SU-DHL-6 (cell line): Measurements from ENCODE around the gene UQCRC1.

Source experiments
- H2AFZ ChIP-seq: fragments of 200-600 bp; sonication (generic); 2 replicates; pipeline ENCODE4 v1.6.1; 2014; ENCODE audit warnings: low read depth, mild to moderate bottlenecking, moderate library complexity, mixed read lengths, antibody characterized with exemption, low read length; ENCODE audit not compliant: severe bottlenecking
- H3F3A ChIP-seq: fragments of 200-600 bp; shearing (Covaris generic); 2 replicates; pipeline ENCODE4 v1.6.0; 2016; ENCODE audit warnings: antibody characterized with exemption, mild to moderate bottlenecking; ENCODE audit not compliant: insufficient read depth
- H3K27ac ChIP-seq: fragments of 200-600 bp; sonication (generic); 2 replicates; pipeline ENCODE4 v1.5.1; 2016; ENCODE audit warnings: low read depth, mild to moderate bottlenecking, low read length, moderate library complexity, mixed read lengths
- H3K27me3 ChIP-seq: fragments of 200-600 bp; sonication (generic), shearing (Covaris generic); 2 replicates; pipeline ENCODE4 v1.6.0; 2014; ENCODE audit warnings: mild to moderate bottlenecking, low read length
- H3K36me3 ChIP-seq: fragments of 200-600 bp; sonication (generic); 2 replicates; pipeline ENCODE4 v1.6.1; 2014; ENCODE audit warnings: mild to moderate bottlenecking, low read length, mixed read lengths
- H3K4me2 ChIP-seq: fragments of 300-600, 200-600 bp; shearing (Covaris generic), sonication (generic); 2 replicates; pipeline ENCODE4 v1.6.0; 2014; ENCODE audit warnings: low read length, low read depth, mild to moderate bottlenecking; ENCODE audit not compliant: poor library complexity, severe bottlenecking
- H3K4me3 ChIP-seq: fragments of 200-600 bp; sonication (generic); 2 replicates; pipeline ENCODE4 v1.5.1; 2014; ENCODE audit warnings: antibody characterized with exemption, low read length, mild to moderate bottlenecking, mixed read lengths; ENCODE audit not compliant: insufficient read depth, poor library complexity, severe bottlenecking
- H3K79me2 ChIP-seq: fragments of 200-600 bp; sonication (generic); 2 replicates; pipeline ENCODE4 v1.6.1; 2014; ENCODE audit warnings: mild to moderate bottlenecking, low read length, moderate library complexity; ENCODE audit not compliant: insufficient read depth
- H3K9ac ChIP-seq: fragments of 200-600 bp; sonication (generic); 2 replicates; pipeline ENCODE4 v1.7.0; 2014; ENCODE audit warnings: mild to moderate bottlenecking, low read length
- H3K9me2 ChIP-seq: fragments of 200-600 bp; sonication (generic); replicated peaks from 2 replicates; pipeline ENCODE4 v1.6.1; 2014; ENCODE audit warnings: low read length; ENCODE audit not compliant: insufficient read depth
- H3K9me3 ChIP-seq: fragments of 200-600 bp; sonication (generic); 2 replicates; pipeline ENCODE4 v1.6.1; 2014; ENCODE audit warnings: low read length, mixed read lengths; ENCODE audit not compliant: insufficient read depth
- H4K20me1 ChIP-seq: fragments of 200-600 bp; sonication (generic); 2 replicates; pipeline ENCODE4 v1.6.1; 2014; ENCODE audit warnings: low read depth, mild to moderate bottlenecking, antibody characterized with exemption, low read length, moderate library complexity, mixed read lengths
- CTCF ChIP-seq: fragments of 200-600 bp; sonication (generic); IDR thresholded peaks from one replicate; pipeline ENCODE4 v1.5.1; 2017; ENCODE audit warnings: antibody characterized with exemption, mild to moderate bottlenecking, low read length, moderate library complexity; ENCODE audit not compliant: insufficient read depth, poor library complexity, severe bottlenecking
- EZH2phosphoT487 ChIP-seq: fragments of 200-600 bp; sonication (generic), shearing (Covaris generic); conservative IDR thresholded peaks from 2 replicates; pipeline ENCODE4 v1.6.1; 2018; ENCODE audit warnings: mild to moderate bottlenecking, antibody characterized with exemption, low read length, moderate library complexity, mixed read lengths

UQCRC1 gene

GRCh38 chr3:48556796-48557626 lies 52.4 kb downstream of the UQCRC1 start, which contains the start of gene PFKFB4:
Gene PFKFB4 (minus strand): TSS chr3:48556803. CDS start chr3:48556777, 26 bp downstream.
- no peaks in the 10 kb centered on the region for H4K20me1 ChIP-seq
- TF ChIP-seq CTCF (no peak), EZH2phosphoT487 (no peak)
- peaks cover 10% of the 10 kb centered on the region; the same call in 1 of the 2 replicates for H3F3A ChIP-seq
- H3K9me3 ChIP-seq: no peaks in the 10 kb centered on the region
- H3K27ac ChIP-seq: peak within 1 kb of the TSS; percentile 70
- peak within 1 kb of the TSS; percentile 86 for H2AFZ ChIP-seq
- H3K36me3 ChIP-seq: no peaks in the 10 kb centered on the region
- H3K9me2 ChIP-seq: no peaks in the 10 kb centered on the region
- no peaks in the 10 kb centered on the region for H3K27me3 ChIP-seq
- H3K79me2 ChIP-seq: no peaks in the 10 kb centered on the region
- peak within 1 kb of the TSS; percentile 69 for H3K4me3 ChIP-seq
- H3K4me2 ChIP-seq: peak within 1 kb of the TSS; percentile 71
- peak within 1 kb of the TSS; percentile 63 for H3K9ac ChIP-seq

GRCh38 chr3:48555949-48556795 lies 53.3 kb downstream of the UQCRC1 start:
- no peak overlapping the region for H3K27ac ChIP-seq
- TF ChIP-seq EZH2phosphoT487 (no peak), CTCF (no peak)
- no peaks in the 10 kb centered on the region for H3K9me2 ChIP-seq
- no peaks in the 10 kb centered on the region for H3K79me2 ChIP-seq
- H3K4me2 ChIP-seq: peak overlapping the region; percentile 71
- no peaks in the 10 kb centered on the region for H3K36me3 ChIP-seq
- no peaks in the 10 kb centered on the region for H4K20me1 ChIP-seq
- no peaks in the 10 kb centered on the region for H3K9me3 ChIP-seq
- peak overlapping the region; percentile 63 for H3K9ac ChIP-seq
- peak overlapping the region; percentile 63 for H3K4me3 ChIP-seq
- H2AFZ ChIP-seq: peak overlapping the region; percentile 79
- peaks cover 10% of the 10 kb centered on the region; the same call in 1 of the 2 replicates for H3F3A ChIP-seq
- H3K27me3 ChIP-seq: no peaks in the 10 kb centered on the region

- Histone ChIP-seq H3K27me3 (no peaks in the 10 kb centered on the region), H3K9ac (peak overlapping the region; percentile 63; the same call in 1 of the 2 replicates), H4K20me1 (no peaks in the 10 kb centered on the region), H3K9me2 (no peaks in the 10 kb centered on the region), H3K9me3 (no peaks in the 10 kb centered on the region), H3K4me2 (peak overlapping the region; percentile 71), H3K27ac (no peak overlapping the region), H3K4me3 (no peak overlapping the region), H3K79me2 (no peaks in the 10 kb centered on the region), H3F3A (peaks cover 10% of the 10 kb centered on the region; the same call in 1 of the 2 replicates), H3K36me3 (no peaks in the 10 kb centered on the region), H2AFZ (no peak overlapping the region)
- TF ChIP-seq EZH2phosphoT487 (no peak), CTCF (no peak)
These were observed 54.1 kb downstream of the UQCRC1 start for GRCh38 chr3:48555231-48555948.
